PFSK-1 (cell line): ENCODE measurements around the gene PIK3CG.

Source experiments
- FOXP2 ChIP-seq: optimal IDR thresholded peaks from 2 replicates; pipeline ENCODE3; 2011; ENCODE audit warnings: borderline replicate concordance, control low read depth, inconsistent platforms; ENCODE audit not compliant: insufficient read depth; ENCODE audit errors: extremely low read length, extremely low read depth
- POLR2AphosphoS5 ChIP-seq: IDR thresholded peaks from 2 replicates; pipeline ENCODE4 v1.6.1; 2012; ENCODE audit warnings: low read depth, mild to moderate bottlenecking, control low read depth, low read length, moderate library complexity
- REST ChIP-seq, 2 experiments: IDR thresholded peaks; 2 replicates each; pipeline versions ENCODE4 v1.6.1 to v1.8.0; 2011 to 2012; ENCODE audit warnings: low read depth in 2 of 2, low read length in 2 of 2, control low read depth in 1 of 2, inconsistent platforms in 1 of 2, mild to moderate bottlenecking in 1 of 2, moderate library complexity in 1 of 2; ENCODE audit not compliant: insufficient read depth in 1 of 2
- SIN3A ChIP-seq: IDR thresholded peaks from 2 replicates; pipeline ENCODE4 v1.6.1; 2012; ENCODE audit warnings: mild to moderate bottlenecking, low read length, moderate library complexity, borderline replicate concordance; ENCODE audit not compliant: insufficient read depth
- TAF1 ChIP-seq: IDR thresholded peaks from 2 replicates; pipeline ENCODE4 v1.6.1; 2012; ENCODE audit warnings: low read length, control low read depth, borderline replicate concordance; ENCODE audit not compliant: insufficient read depth

Gene PIK3CG

GRCh38 chr7:106823631-106824030, 41.5 kb upstream of the PIK3CG start:
- TF ChIP-seq FOXP2 (no peak), REST (IDR thresholded peaks at IDR 0.05; ENCODE audit: insufficient read depth in 1 of 2, low read depth in 2 of 2, low read length in 2 of 2) (no peak), SIN3A (no peak), TAF1 (no peak), POLR2AphosphoS5 (no peak)

GRCh38 chr7:106824458-106824857, 40.6 kb upstream of the PIK3CG start:
- TF ChIP-seq POLR2AphosphoS5 (no peak), FOXP2 (no peak), REST (IDR thresholded peaks at IDR 0.05; ENCODE audit: insufficient read depth in 1 of 2, low read depth in 2 of 2, low read length in 2 of 2) (no peak), SIN3A (no peak), TAF1 (no peak)

- TF ChIP-seq SIN3A (no peak), TAF1 (no peak), REST (IDR thresholded peaks at IDR 0.05; ENCODE audit: insufficient read depth in 1 of 2, low read depth in 2 of 2, low read length in 2 of 2) (no peak), FOXP2 (no peak), POLR2AphosphoS5 (no peak)
Observed at GRCh38 chr7:106827626-106828025, 37.5 kb upstream of the PIK3CG start.

- TF ChIP-seq TAF1 (no peak), REST (IDR thresholded peaks at IDR 0.05; ENCODE audit: insufficient read depth in 1 of 2, low read depth in 2 of 2, low read length in 2 of 2) (no peak), SIN3A (no peak), POLR2AphosphoS5 (no peak), FOXP2 (no peak)
Observed at GRCh38 chr7:106829496-106829895, 35.6 kb upstream of the PIK3CG start.

DNA sequence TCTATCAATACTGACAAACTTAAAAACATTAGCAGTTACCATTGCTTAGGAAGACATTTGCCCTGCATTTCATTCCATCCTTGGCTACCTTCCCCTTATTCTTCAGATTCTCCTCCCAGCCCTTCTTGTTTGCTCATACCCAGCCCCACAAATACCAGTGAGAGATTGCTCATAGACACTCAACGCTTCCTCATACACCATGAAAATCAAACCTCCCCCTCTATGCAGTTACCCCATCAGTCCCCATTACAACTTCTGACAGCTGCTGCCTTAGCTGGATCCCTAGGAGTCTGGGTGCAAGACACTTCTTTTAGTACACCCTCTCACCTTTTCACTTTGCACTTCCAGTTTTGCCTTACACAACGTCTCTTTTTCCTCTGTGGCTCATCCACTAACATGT, 28.3 kb upstream of the PIK3CG start:
- TF ChIP-seq POLR2AphosphoS5 (no peak), TAF1 (no peak), REST (IDR thresholded peaks at IDR 0.05; ENCODE audit: insufficient read depth in 1 of 2, low read depth in 2 of 2, low read length in 2 of 2) (no peak), SIN3A (no peak), FOXP2 (no peak)
